Smooth muscle cell (in vitro differentiated cells): ENCODE results near the gene GRIN3B. TPM values are rescaled to one million over a fixed set of nuclear protein-coding genes. Genes with fewer than 3 reads are reported as not detected.

Experiments
- DNase-seq: peaks from one replicate; lab custom pipeline; 2025; ENCODE audit not compliant: unreplicated experiment; lab: John Stamatoyannopoulos, UW
- H2AFZ ChIP-seq: fragments of 200-600 bp; sonication (generic); 2 replicates; pipeline ENCODE4 v1.6.0; 2016; ENCODE audit warnings: antibody characterized with exemption, low read depth, mild to moderate bottlenecking
- H3F3A ChIP-seq: fragments of 200-600 bp; sonication (generic); 2 replicates; pipeline ENCODE4 v1.6.0; 2017; ENCODE audit warnings: antibody characterized with exemption, low read depth
- H3K27ac ChIP-seq: fragments of 200-600 bp; sonication (generic); 2 replicates; pipeline ENCODE4 v1.5.1; 2016; ENCODE audit warnings: low read depth, mild to moderate bottlenecking
- H3K27me3 ChIP-seq: fragments of 200-600 bp; sonication (generic); 2 replicates; pipeline ENCODE4 v1.6.1; 2016; ENCODE audit warnings: low read depth, mild to moderate bottlenecking
- H3K36me3 ChIP-seq: fragments of 200-600 bp; sonication (generic); 2 replicates; pipeline ENCODE4 v1.5.1; 2016; ENCODE audit warnings: low read depth
- H3K4me1 ChIP-seq: fragments of 200-600 bp; sonication (generic); 2 replicates; pipeline ENCODE4 v1.5.1; 2016; ENCODE audit warnings: low read depth
- H3K4me2 ChIP-seq: fragments of 200-600 bp; sonication (generic); 2 replicates; pipeline ENCODE4 v1.6.0; 2016; ENCODE audit warnings: mild to moderate bottlenecking
- H3K4me3 ChIP-seq: fragments of 200-600 bp; sonication (generic); 2 replicates; pipeline ENCODE4 v1.5.1; 2016; ENCODE audit warnings: mild to moderate bottlenecking
- H3K79me2 ChIP-seq: fragments of 200-600 bp; sonication (generic); 2 replicates; pipeline ENCODE4 v1.6.0; 2016; ENCODE audit warnings: low read depth, mild to moderate bottlenecking
- H3K9ac ChIP-seq: fragments of 200-600 bp; sonication (generic); 2 replicates; pipeline ENCODE4 v1.6.0; 2016; ENCODE audit warnings: low read depth
- H3K9me3 ChIP-seq: fragments of 200-600 bp; sonication (generic); replicated peaks from 2 replicates; pipeline ENCODE4 v1.5.1; 2016; ENCODE audit warnings: low read depth
- H4K20me1 ChIP-seq: fragments of 200-600 bp; sonication (generic); 2 replicates; pipeline ENCODE4 v1.6.0; 2016; ENCODE audit warnings: low read depth
- WGBS: methylation state at CpG from one replicate; pipeline ENCODE4 v1.1.7; 2016; ENCODE audit warnings: low lambda C conversion rate; 5-methylcytosine and 5-hydroxymethylcytosine counted together
- polyA plus RNA-seq: library from polyadenylated mRNA; unstranded; fragments of >200 nt; fragmentation: Nextera tagmentation; extraction: Ambion mirVana; gene quantifications from 2 replicates; pipeline ENCODE4 v1.2.1, GENCODE V29; 2016
- total RNA-seq: library from RNA; depleted of rRNA; stranded (reverse); fragments of >200 nt; gene quantifications from 2 replicates; pipeline ENCODE4 v1.2.3, GENCODE V29; 2014
- TF ChIP-seq, protein P1 (sequence below): fragments of 200-600 bp; sonication (generic); IDR thresholded peaks from 2 replicates; pipeline ENCODE4 v1.5.1; 2017; ENCODE audit warnings: borderline replicate concordance, mild to moderate bottlenecking, antibody characterized with exemption; ENCODE audit not compliant: insufficient read depth, poor library complexity, severe bottlenecking

GRIN3B gene
- total and polyA plus RNA-seq, 2 experiments from 2014 or later, result 1.2 to 12.6 TPM

- TF ChIP-seq, protein P1, sequence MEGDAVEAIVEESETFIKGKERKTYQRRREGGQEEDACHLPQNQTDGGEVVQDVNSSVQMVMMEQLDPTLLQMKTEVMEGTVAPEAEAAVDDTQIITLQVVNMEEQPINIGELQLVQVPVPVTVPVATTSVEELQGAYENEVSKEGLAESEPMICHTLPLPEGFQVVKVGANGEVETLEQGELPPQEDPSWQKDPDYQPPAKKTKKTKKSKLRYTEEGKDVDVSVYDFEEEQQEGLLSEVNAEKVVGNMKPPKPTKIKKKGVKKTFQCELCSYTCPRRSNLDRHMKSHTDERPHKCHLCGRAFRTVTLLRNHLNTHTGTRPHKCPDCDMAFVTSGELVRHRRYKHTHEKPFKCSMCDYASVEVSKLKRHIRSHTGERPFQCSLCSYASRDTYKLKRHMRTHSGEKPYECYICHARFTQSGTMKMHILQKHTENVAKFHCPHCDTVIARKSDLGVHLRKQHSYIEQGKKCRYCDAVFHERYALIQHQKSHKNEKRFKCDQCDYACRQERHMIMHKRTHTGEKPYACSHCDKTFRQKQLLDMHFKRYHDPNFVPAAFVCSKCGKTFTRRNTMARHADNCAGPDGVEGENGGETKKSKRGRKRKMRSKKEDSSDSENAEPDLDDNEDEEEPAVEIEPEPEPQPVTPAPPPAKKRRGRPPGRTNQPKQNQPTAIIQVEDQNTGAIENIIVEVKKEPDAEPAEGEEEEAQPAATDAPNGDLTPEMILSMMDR, result no peak
- Histone ChIP-seq H3K27ac (peak overlapping the region; percentile 65), H2AFZ (no peak overlapping the region), H3K9me3 (no peaks in the 10 kb centered on the region), H3K36me3 (no peaks in the 10 kb centered on the region), H3F3A (peaks cover 28% of the 10 kb centered on the region), H3K9ac (no peak overlapping the region), H3K4me1 (peaks cover 37% of the 10 kb centered on the region), H3K4me2 (peak overlapping the region; percentile 76), H3K4me3 (peak overlapping the region; percentile 19), H3K79me2 (peaks cover 84% of the 10 kb centered on the region), H3K27me3 (no peaks in the 10 kb centered on the region), H4K20me1 (peaks cover 47% of the 10 kb centered on the region)
- DNase-seq, result no peak
- WGBS, result 67% methylated on average over 36 of the region's 36 CpGs
Measured at GRCh38 chr19:958967-959855, 41.0 kb upstream of the GRIN3B start.

- peaks cover 29% of the 10 kb centered on the region for H3K4me1 ChIP-seq
- H3K9me3 ChIP-seq, result no peaks in the 10 kb centered on the region
- peak overlapping the region; percentile 19 for H3K4me3 ChIP-seq
- TF ChIP-seq, protein P1, result no peak
- H2AFZ ChIP-seq, result no peak overlapping the region
- H4K20me1 ChIP-seq, result peaks cover 47% of the 10 kb centered on the region
- peak overlapping the region; percentile 76 for H3K4me2 ChIP-seq
- H3K36me3 ChIP-seq, result no peaks in the 10 kb centered on the region
- peaks cover 28% of the 10 kb centered on the region for H3F3A ChIP-seq
- no peak for DNase-seq
- H3K79me2 ChIP-seq, result peaks cover 78% of the 10 kb centered on the region
- H3K27me3 ChIP-seq, result no peaks in the 10 kb centered on the region
- no peak overlapping the region for H3K9ac ChIP-seq
- H3K27ac ChIP-seq, result peak overlapping the region; percentile 65
- WGBS, result 67% methylated on average over 12 of the region's 12 CpGs
Measured at GRCh38 chr19:960020-960419, 40.2 kb upstream of the GRIN3B start.

DNA sequence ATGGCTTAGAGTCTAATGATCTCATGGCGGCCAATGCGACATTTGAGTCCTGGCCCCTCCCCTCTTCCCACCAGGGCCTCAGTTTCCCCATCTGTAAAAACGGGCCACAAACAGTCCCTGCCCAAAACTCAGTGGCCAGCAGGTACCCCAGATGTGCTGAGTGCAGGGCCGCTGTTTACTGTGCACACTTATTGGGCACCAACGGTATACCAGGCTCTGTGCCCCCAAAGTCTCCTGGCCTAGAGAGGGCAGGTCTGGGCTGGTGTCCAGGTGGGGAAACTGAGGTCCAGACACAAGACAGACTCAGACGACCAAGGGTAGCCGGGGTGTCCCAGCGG, 39.6 kb upstream of the GRIN3B start:
- no peaks in the 10 kb centered on the region for H3K27me3 ChIP-seq
- peak overlapping the region; percentile 65 for H3K27ac ChIP-seq
- no peak overlapping the region for H3K9ac ChIP-seq
- H3K9me3 ChIP-seq, result no peaks in the 10 kb centered on the region
- H3K4me3 ChIP-seq, result peak overlapping the region; percentile 19
- peaks cover 24% of the 10 kb centered on the region for H3K4me1 ChIP-seq
- peaks cover 76% of the 10 kb centered on the region for H3K79me2 ChIP-seq
- H2AFZ ChIP-seq, result no peak overlapping the region
- peaks cover 44% of the 10 kb centered on the region for H4K20me1 ChIP-seq
- DNase-seq, result no peak
- peaks cover 22% of the 10 kb centered on the region for H3F3A ChIP-seq
- WGBS, result 85% methylated on average over 7 of the region's 8 CpGs
- TF ChIP-seq, protein P1, result no peak
- peak overlapping the region; percentile 76 for H3K4me2 ChIP-seq
- H3K36me3 ChIP-seq, result no peaks in the 10 kb centered on the region
